Renal cortex interstitium (tissue), 15 donors: ENCODE results near the gene ALKBH1. TPM values are rescaled to one million over a fixed set of nuclear protein-coding genes. Genes with fewer than 3 reads are reported as not detected.
"Not testable (repeated sequence)": the region's sequence is repeated elsewhere in the genome, so short reads cannot be mapped to it uniquely, and the experiment has no call there.

Experiments
- DNase-seq, 11 donors: peaks; one replicate each; pipeline ENCODE4 v3.0.0-alpha.2; 2013; ENCODE audit warnings: low read depth in 9 of 11, low spot score in 4 of 11; ENCODE audit errors: extremely low read depth in 1 of 11
- long read RNA-seq, 16 experiments: transcript quantifications; one replicate each; lab custom pipeline, GENCODE V29; 2026
- polyA plus RNA-seq, 3 donors: library from polyadenylated mRNA; unstranded; fragments of 120-200 nt; gene quantifications; one replicate each; pipeline ENCODE4 v1.2.1, GENCODE V29; 2013; ENCODE audit not compliant: insufficient read length in 3 of 3

ALKBH1 gene, protein sequence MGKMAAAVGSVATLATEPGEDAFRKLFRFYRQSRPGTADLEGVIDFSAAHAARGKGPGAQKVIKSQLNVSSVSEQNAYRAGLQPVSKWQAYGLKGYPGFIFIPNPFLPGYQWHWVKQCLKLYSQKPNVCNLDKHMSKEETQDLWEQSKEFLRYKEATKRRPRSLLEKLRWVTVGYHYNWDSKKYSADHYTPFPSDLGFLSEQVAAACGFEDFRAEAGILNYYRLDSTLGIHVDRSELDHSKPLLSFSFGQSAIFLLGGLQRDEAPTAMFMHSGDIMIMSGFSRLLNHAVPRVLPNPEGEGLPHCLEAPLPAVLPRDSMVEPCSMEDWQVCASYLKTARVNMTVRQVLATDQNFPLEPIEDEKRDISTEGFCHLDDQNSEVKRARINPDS
- polyA plus RNA-seq = 10 to 100 TPM; 14.5 to 18.6 (median 17.3) TPM
- long read RNA-seq, donor 1, partial matches to known transcripts = 266 of 275 reads
- long read RNA-seq, donor 1, other reads (novel, unspliced or antisense) = 8 of 275 reads
- long read RNA-seq, donor 2, partial matches to known transcripts = 254 of 263 reads
- long read RNA-seq, donor 2, other reads (novel, unspliced or antisense) = 7 of 263 reads
- long read RNA-seq, donor 3, transcript ALKBH1-201 (6 exons, 2,594 nt) = major isoform, 6 of 8 reads
- long read RNA-seq, donor 3, partial matches to known transcripts = 0 of 8 reads
- long read RNA-seq, donor 3, other reads (novel, unspliced or antisense) = 0 of 8 reads
- long read RNA-seq, donor 4, partial matches to known transcripts = 0 of 4 reads
- long read RNA-seq, donor 4, other reads (novel, unspliced or antisense) = 0 of 4 reads
- long read RNA-seq, donor 5 = 0 reads
- long read RNA-seq, donor 6, partial matches to known transcripts = 0 of 4 reads
- long read RNA-seq, donor 6, other reads (novel, unspliced or antisense) = 0 of 4 reads
- long read RNA-seq, donor 7, partial matches to known transcripts = 54 of 500 reads
- long read RNA-seq, donor 7, other reads (novel, unspliced or antisense) = 444 of 500 reads
- long read RNA-seq, donor 8 = 0 reads
- long read RNA-seq, donor 9, transcript ALKBH1-201 (6 exons, 2,594 nt) = major isoform, 6 of 208 reads
- long read RNA-seq, donor 9, partial matches to known transcripts = 196 of 208 reads
- long read RNA-seq, donor 9, other reads (novel, unspliced or antisense) = 6 of 208 reads
- long read RNA-seq, donor 10, partial matches to known transcripts = 0 of 2 reads
- long read RNA-seq, donor 10, other reads (novel, unspliced or antisense) = 0 of 2 reads
- long read RNA-seq, donor 11, partial matches to known transcripts = 215 of 228 reads
- long read RNA-seq, donor 11, other reads (novel, unspliced or antisense) = 13 of 228 reads
- long read RNA-seq, donor 12, partial matches to known transcripts = 0 of 1 reads
- long read RNA-seq, donor 12, other reads (novel, unspliced or antisense) = 0 of 1 reads
- long read RNA-seq, donor 13 = 0 reads
- long read RNA-seq, donor 14, transcript ALKBH1-201 (6 exons, 2,594 nt) = major isoform, 6 of 7 reads
- long read RNA-seq, donor 14, partial matches to known transcripts = 0 of 7 reads
- long read RNA-seq, donor 14, other reads (novel, unspliced or antisense) = 0 of 7 reads
- long read RNA-seq, donor 15, partial matches to known transcripts = 0 of 1 reads
- long read RNA-seq, donor 15, other reads (novel, unspliced or antisense) = 0 of 1 reads
- long read RNA-seq, donor 16, transcript ALKBH1-201 (6 exons, 2,594 nt) = major isoform, 7 of 7 reads
- long read RNA-seq, donor 16, partial matches to known transcripts = 0 of 7 reads
- long read RNA-seq, donor 16, other reads (novel, unspliced or antisense) = 0 of 7 reads

DNA sequence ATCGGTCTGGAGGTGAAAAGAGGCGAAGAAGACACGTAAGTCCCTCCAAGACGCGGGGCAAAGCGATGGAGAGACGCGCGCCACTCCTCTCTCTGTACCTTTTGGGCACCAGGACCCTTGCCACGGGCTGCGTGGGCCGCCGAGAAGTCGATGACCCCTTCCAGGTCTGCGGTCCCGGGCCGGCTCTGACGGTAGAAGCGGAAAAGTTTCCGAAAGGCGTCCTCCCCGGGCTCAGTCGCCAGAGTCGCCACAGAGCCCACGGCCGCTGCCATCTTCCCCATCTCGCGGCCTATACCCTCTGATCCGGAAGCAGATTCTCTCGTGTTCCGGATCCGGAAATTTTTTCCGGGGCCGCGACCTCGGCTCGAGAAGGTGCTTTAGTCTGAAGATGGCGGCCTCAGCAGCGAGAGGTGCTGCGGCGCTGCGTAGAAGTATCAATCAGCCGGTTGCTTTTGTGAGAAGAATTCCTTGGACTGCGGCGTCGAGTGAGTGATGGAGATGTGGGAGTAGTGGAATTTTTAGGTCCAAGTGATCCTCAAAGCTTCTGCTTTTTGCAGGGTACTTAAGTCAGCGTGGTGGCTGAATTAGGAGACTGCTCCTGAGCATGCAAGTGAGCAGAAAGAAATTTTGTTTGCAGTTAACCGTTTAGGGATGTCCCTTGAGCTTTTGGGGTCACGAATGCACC, at the start of gene ALKBH1, which contains the start of gene SLIRP:
Gene ALKBH1 (minus strand): TSS at position 300 of the 685 bp plus-strand sequence. CDS start 19 bp downstream, at position 281.
Gene SLIRP (plus strand): TSS at position 380 of the 685 bp plus-strand sequence. CDS start 9 bp downstream, at position 389.
- DNase-seq = peak; percentile 70 to 93 (median 87)

DNA sequence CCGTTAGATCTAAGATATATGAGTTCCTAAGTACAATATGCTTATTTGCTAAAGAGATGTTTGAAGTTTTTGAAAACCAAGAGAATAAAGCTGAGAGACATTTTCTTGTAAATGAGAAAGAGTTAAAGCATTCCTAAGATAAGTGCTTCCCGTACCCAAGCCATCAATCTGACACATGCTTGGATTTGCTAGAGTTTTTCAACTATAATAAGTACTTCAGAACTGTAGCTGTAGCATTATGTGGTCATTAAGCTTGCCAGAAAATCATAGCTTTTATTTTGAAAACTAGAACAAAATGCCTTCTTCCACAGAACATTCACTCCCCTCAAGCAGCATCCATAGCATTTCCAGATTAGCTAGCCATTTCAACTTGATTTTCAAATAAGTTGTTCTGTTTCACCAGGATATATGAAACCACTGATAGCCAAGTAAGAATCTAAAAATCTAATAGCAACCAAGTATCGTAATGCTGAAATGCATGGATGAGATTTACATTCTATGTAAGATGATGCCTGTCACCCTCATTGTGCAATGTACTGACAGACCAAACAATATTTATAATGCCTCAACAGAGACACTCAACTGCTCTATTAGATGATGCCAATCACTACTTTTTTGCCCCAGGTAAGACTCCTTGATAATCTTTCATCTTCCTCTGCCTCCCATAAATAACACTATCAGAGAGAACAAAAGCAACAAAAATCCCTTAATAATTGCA, 45.1 kb upstream of the ALKBH1 start:
- DNase-seq = no peak

DNA sequence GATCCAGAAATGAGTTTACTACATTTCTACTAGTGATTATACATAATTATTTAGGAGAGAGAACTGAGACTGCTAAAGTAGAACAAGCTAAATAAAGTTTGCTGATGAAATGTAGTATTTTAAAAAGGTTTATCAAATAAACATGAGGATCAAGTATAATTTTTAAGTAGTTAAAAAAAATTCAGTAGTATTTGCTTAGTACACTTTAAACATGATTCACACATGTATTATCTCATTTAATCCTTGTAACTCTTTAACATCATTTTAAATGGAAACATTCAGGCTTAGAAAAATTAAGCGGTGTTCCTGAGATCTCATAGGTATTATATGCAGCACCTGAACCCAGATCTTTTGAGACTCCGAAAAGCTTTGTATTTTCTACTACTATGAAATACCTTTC, 44.4 kb upstream of the ALKBH1 start:
- no peak for DNase-seq

DNA sequence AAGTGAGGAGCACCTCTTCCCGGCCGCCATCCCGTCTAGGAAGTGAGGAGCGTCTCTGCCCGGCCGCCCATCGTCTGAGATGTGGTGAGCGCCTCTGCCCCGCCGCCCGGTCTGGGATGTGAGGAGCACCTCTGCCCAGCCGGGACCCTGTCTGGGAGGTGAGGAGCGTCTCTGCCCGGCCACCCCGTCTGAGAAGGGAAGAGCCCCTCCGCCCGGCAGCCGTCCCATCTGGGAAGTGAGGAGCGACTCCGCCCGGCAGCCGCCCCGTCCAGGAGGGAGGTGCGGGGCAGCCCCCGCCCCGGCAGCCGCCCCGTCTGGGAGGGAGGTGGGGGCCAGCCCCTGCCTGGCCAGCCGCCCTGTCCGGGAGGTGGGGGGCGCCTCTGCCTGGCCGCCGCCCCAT, 39.6 kb upstream of the ALKBH1 start:
- not testable (repeated sequence) for DNase-seq

DNA sequence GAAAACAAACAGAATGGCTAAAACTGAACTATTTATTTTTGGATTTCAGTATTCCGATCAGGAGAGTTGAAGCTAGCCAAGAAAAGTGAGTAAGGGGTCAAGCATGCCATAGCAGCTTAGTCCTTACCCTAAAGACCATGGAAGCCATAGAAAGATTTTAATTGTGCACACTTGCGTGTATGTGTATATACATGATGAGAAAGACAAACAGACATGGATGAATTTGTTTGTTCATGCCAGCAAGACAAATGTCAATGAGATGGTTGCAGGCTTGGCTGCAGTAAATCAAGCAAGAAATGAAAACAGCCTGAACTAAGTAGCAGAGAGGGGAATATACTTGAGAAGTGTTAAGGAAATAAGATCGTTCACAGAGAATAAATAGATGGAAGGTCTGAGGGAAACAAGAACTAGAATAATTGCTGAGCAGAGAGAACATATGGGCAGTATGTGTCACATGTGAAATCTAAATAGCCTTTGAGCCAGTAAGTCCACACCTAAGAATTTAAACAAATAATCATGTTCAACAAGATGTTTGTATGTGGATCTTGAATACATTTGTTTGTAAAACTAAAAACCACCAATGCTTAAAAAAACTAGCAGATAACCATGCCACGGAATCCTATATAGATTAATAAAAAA, 38.4 kb upstream of the ALKBH1 start:
- DNase-seq = no peak

DNA sequence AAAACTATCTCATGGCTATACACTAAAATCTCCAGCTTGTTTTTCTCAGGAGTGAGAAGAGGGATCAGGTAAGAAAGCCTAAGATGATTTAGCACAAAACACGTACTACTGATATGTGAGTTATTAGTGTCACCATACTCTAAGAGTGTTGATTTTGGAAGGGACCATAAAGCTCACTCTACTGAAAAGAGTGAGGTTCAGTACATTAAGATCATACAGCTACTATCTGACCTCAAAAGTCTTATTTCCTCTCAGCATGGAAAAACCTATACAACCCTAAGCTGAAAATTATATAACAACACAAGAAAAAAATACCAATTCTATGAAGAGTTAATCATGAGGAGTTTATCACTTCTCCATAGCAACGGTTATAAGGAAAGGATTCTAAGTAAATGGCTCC, 33.6 kb upstream of the ALKBH1 start:
- DNase-seq = no peak

DNA sequence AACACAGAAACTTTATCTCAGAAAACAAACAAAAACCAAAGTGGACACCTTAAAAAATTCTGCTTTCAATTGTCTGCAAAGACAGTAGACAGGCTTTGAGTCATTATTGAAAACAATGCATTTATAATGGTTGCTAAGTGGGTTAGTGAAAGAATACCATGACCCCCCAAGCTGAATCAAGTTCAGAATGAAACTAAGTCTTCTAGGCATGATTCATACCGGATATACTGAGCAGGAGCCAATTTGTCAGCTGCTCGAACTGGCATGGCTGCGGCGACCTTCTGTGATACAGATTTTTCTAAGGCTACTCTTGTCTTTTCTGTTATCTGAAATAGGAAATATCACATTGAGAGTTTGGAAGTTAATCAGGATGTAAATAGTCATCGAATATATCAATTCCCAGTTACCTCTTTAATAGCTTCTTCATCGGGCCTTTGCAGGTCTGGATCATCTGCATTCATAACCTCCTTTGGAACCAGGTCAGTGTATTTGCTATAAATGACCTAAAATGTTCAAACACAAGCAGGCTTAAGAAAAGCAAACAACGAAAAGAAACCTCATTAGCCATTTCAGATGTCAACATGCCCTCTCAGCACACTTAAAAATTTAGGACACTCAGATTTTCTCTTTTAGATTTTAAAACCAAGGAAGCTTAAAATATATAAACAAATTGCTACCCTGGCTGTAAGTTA, 30.9 kb upstream of the ALKBH1 start:
- no peak for DNase-seq

DNA sequence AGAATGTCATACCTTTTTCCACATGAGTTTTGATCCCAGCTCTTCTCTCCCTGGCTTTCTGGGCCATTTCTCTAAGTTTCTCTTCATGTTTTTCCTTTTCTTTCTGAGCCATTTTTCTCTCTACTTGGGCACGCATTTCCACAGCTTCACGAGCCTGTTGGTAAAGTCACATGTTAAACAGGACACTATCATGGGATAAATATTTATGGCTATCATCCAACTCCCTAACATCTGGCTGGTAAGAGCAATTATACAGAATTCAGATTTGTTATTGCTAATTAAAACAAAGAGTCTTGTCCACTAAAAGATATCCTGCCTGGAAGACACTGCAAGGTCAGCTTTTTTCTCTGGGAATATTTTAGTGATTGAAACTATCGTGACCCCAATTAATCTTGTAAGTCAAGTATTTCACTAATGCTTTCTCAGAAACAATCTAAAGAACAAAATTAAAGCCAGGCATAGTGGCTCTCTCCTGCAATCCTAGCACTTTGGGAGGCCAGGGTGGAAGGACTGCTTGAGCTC, 23.2 kb upstream of the ALKBH1 start:
- DNase-seq = no peak

DNA sequence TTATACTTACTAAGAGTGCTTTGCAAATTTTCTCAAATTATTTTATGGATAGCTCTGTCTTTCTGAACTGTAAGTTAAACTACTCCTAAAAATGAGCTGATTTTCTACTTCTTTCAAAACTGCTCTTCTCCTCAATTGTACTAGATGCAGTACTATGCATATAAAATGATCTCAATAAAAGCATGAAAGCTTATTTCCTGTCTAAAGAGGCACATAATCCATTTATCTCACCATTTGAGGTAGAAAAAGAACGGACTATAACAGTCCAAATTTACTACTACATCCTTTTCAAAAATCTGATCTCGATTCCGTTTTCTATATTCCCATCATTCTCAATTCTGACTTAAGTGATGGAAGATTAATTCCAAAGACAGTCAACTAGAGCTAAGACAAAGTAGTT, 14.5 kb upstream of the ALKBH1 start:
- DNase-seq = no peak

DNA sequence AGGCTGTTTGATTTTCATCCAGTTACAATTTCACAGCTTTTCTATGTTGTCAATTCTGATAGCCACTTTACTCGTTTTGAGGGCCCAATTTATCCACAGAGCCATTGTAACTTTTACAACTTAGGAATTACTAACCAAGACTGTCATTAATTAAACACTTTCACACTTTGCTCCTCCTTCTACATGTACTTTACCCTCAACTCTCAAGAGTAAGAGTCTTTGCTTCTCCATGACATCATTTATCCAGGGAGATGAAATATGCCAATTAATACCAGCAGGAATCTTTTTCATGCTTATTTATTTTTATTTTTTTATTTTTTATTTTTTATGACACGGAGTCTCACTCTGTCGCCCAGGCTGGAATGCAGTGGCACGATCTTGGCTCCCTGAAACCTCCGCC, 13.6 kb upstream of the ALKBH1 start:
- DNase-seq = no peak

DNA sequence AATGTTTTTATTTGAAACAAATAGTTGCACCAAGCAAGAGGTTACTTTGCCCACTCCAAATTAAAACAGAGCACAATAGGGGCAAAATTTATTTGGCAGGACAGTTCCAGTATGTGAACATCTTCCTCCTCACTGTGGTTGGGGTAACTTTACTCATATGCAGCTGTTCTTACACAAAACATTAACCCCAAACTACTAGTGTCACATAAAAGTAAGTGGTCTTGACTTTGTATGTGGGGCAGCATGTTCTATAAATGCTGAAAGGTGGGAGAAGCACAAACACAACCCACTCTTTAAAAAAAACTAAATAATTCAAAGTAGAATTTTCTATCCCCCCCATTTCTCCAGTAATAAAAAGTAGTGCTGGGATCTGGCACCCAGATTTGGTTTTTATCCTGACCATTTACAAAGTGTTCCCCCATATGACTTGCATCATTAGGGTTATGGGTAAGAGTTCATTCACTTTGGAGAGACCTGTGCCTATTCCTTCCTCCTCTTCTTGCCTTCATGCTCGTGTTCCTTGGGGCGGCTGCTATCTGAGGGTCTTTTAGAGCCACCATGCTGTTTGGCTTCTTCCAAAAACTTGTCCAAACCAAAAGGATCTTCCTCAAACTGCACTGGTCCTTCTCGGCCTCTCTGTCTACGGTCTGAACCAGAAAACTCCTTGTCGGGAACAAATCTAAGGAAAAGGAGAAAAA, 9.9 kb upstream of the ALKBH1 start:
- DNase-seq = no peak

DNA sequence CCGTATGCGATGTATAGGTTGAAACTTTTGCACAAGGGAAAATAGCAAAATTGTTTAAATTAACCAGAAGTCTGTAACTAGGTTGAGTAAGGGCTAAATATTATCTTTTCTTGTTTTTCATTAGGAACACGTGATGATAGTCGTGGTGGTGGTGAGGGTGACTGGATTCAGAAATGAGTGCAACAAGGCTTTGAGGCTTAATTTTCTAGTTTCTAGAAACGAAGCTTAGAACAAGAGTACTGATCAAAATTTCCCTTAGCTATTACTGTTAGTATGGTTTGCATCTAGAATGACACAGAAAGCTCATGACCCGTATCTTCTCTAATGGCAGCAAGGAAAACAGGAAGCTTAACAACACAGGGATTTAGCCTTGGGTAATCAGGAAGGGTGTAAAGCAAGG, 7.1 kb upstream of the ALKBH1 start:
- DNase-seq = no peak

DNA sequence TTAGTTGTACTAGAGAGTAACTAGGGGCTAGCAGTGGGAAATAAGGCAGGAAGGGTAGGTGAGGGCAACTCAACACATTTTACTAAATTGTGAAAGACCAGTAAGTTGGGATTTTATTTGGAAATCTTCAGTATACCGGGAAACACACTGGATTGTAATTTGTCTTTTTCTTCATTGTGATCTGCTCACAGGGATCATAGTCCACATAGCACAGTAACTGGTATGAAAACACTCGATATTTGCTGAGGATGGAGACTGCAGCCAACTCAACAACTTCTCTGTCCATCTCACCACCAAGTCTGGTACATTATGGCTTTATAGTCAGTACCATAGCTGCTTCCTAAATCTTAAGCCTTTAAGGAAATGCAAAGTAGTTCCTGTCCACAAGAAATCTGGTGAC, 2.5 kb upstream of the ALKBH1 start:
- no peak for DNase-seq

DNA sequence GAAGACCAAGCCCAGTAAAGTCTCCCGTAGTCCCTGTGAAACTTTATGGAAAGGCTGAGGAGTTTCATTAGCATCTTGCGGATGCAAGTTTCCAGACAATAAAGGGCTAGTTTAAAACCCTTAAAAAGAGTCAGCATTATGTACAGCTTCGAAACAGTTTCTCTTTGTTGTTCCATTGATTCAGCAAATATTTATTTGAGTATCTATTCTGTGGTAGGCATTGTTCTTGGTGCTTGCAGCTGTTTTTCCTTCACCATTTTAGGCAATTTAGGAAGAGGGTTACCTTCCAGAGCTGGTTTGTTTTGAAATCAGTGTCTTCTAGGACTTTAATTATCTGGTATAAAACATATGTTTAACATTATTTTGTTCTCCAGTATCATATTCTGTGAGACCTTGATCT, 1.6 kb upstream of the ALKBH1 start:
- no peak for DNase-seq

DNA sequence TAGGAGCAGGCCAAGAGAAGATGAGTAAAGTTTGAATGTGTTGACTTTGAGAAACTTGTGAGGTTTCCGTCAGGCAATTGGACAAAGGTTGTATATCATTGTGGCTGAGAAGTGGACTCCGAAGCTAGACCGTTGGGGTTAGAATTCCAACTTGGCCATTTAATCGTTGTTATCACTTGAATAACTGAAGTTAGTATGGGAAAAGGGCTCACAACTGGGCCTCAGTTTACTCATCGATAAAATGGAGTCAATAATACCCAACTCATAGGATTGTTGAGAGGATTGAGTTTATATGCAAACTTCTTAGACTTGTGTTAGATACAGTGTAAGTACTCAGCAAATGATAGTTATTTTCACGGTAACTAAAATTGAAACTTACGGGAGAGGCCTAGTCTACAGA, 926 bp upstream of the ALKBH1 start:
- DNase-seq = no peak
